ENCODE data around the gene TCAIM. TPM values are rescaled to one million over a fixed set of nuclear protein-coding genes. Genes with fewer than 3 reads are reported as not detected.
A peak's percentile ranks its signal among the peaks of the same experiment; 100 is the strongest.

TCAIM gene
- total and polyA plus RNA-seq, 10 of the 15 experiments (the other 5 are each of a cell fraction or from before 2014, with no cell fraction given), result 14.5 to 22.9 (median 17.8) TPM

- Histone ChIP-seq H3K9ac (ENCODE audit: control insufficient read depth, insufficient read depth, low read length) (no peak overlapping the region), H2AFZ (ENCODE audit: control insufficient read depth, low read depth, low read length) (no peak overlapping the region), H3K79me2 (ENCODE audit: control insufficient read depth, insufficient read depth, low read length) (no peaks in the 10 kb centered on the region), H3K27ac (ENCODE audit: control insufficient read depth, insufficient read depth) (no peak overlapping the region), H3K4me1 (ENCODE audit: control insufficient read depth, insufficient read depth, low read length) (no peaks in the 10 kb centered on the region), H3K4me3 (no peak overlapping the region), H3K4me2 (ENCODE audit: control insufficient read depth, insufficient read depth) (no peak overlapping the region), H4K20me1 (ENCODE audit: control insufficient read depth, insufficient read depth) (no peaks in the 10 kb centered on the region), H3K36me3 (ENCODE audit: control insufficient read depth in 2 of 2, insufficient read depth in 2 of 2, low read length in 1 of 2) (no peaks in the 10 kb centered on the region), H3K9me3 (replicated peaks; ENCODE audit: control insufficient read depth, insufficient read depth, low read length) (no peaks in the 10 kb centered on the region), H3K27me3 (replicated peaks in 1 of 2; ENCODE audit: control insufficient read depth in 2 of 2, insufficient read depth in 2 of 2, low read length in 1 of 2) (no peaks in the 10 kb centered on the region)
- no TSS peak for BruUV-seq (replicated peaks)
- intact Hi-C loops (cut with micrococcal nuclease; ENCODE audit: unreplicated experiment), result loop anchor here (5.0 kb wide), 2 partner anchors 191 to 211 kb away; no protein-coding TSS in a partner anchor
- no peak for FAIRE-seq
- no peak for ATAC-seq
- 23% methylated on average over 3 of the region's 3 CpGs for WGBS (ENCODE audit: insufficient coverage, insufficient replicate concordance, low lambda C conversion rate, missing lambda C conversion rate)
- 0 out of 2 replicates have a peak, but pooled peaks have one; percentile 3 for TF ChIP-seq SPI1 (IDR thresholded peaks at IDR 0.05; ENCODE audit: borderline replicate concordance, insufficient read depth, low read depth, low read length)
- no peak for TF ChIP-seq SUPT20H (IDR thresholded peaks at IDR 0.05; ENCODE audit: borderline replicate concordance, control insufficient read depth, low read depth, low read length)
- in situ Hi-C loops (cut with MboI), result no loop called here
- CTCF ChIA-PET, result interaction anchor here (1.0 to 2.2 kb wide), 5 partner anchors 9 to 208 kb away, joined by 3 to 8 read pairs (median 3); no protein-coding TSS in a partner anchor
- SMC1A ChIA-PET (ENCODE audit: uncharacterized antibody, unreplicated experiment), result interaction anchor here (0.7 kb wide), 1 partner anchor 192 kb away, joined by 3 read pairs; no protein-coding TSS in a partner anchor
- DNase-seq (ENCODE audit: low read depth, low spot score), result no peak
- RAD21 ChIA-PET (ENCODE audit: unreplicated experiment), result interaction anchor here (0.5 to 1.1 kb wide), 4 partner anchors 189 to 620 kb away, joined by 3 read pairs; no protein-coding TSS in a partner anchor
- POLR2A ChIA-PET, result no interaction called here
Measured at GRCh38 chr3:44321335-44321734, 17.2 kb upstream of the TCAIM start.

GRCh38 chr3:44323341-44323955, 15.1 kb upstream of the TCAIM start:
- POLR2A ChIA-PET, result interaction anchor here (0.7 kb wide), 1 partner anchor 188 kb away, joined by 3 read pairs; no protein-coding TSS in a partner anchor
- Histone ChIP-seq H3K27ac (ENCODE audit: control insufficient read depth, insufficient read depth) (no peak overlapping the region), H3K27me3 (replicated peaks in 1 of 2; ENCODE audit: control insufficient read depth in 2 of 2, insufficient read depth in 2 of 2, low read length in 1 of 2) (no peaks in the 10 kb centered on the region), H3K4me3 (no peak overlapping the region), H3K9ac (ENCODE audit: control insufficient read depth, insufficient read depth, low read length) (no peak overlapping the region), H2AFZ (ENCODE audit: control insufficient read depth, low read depth, low read length) (no peak overlapping the region), H3K4me2 (ENCODE audit: control insufficient read depth, insufficient read depth) (no peak overlapping the region), H3K4me1 (ENCODE audit: control insufficient read depth, insufficient read depth, low read length) (no peaks in the 10 kb centered on the region), H3K79me2 (ENCODE audit: control insufficient read depth, insufficient read depth, low read length) (no peaks in the 10 kb centered on the region), H4K20me1 (ENCODE audit: control insufficient read depth, insufficient read depth) (no peaks in the 10 kb centered on the region), H3K9me3 (replicated peaks; ENCODE audit: control insufficient read depth, insufficient read depth, low read length) (no peaks in the 10 kb centered on the region), H3K36me3 (ENCODE audit: control insufficient read depth in 2 of 2, insufficient read depth in 2 of 2, low read length in 1 of 2) (no peaks in the 10 kb centered on the region)
- SMC1A ChIA-PET (ENCODE audit: uncharacterized antibody, unreplicated experiment), result interaction anchor here (0.9 to 1.8 kb wide), 14 partner anchors 9 to 590 kb away, joined by 3 to 9 read pairs (median 3); partner anchors contain the start of gene TCAIM
- intact Hi-C loops (cut with micrococcal nuclease; ENCODE audit: unreplicated experiment), result loop anchor here (2.0 to 5.0 kb wide), 3 partner anchors 189 to 591 kb away; no protein-coding TSS in a partner anchor
- ATAC-seq (peak; percentile 56), DNase-seq (ENCODE audit: low read depth, low spot score) (no peak), FAIRE-seq (peak; percentile 41)
- 3% methylated on average over 4 of the region's 4 CpGs for WGBS (ENCODE audit: insufficient coverage, insufficient replicate concordance, low lambda C conversion rate, missing lambda C conversion rate)
- in situ Hi-C loops (cut with MboI), result no loop called here
- BruUV-seq (replicated peaks), result no TSS peak
- RAD21 ChIA-PET (ENCODE audit: unreplicated experiment), result interaction anchor here (0.7 to 1.7 kb wide), 8 partner anchors 15 to 1142 kb away, joined by 3 to 6 read pairs (median 4); partner anchors contain the start of gene TCAIM
- CTCF ChIA-PET, result interaction anchor here (0.6 to 2.4 kb wide), 19 partner anchors 9 to 511 kb away, joined by 3 to 14 read pairs (median 3); partner anchors contain the start of genes TCAIM and ZNF445
- TF ChIP-seq NBN (IDR thresholded peaks at IDR 0.05) (no peak), SMC3 (IDR thresholded peaks at IDR 0.05; ENCODE audit: borderline replicate concordance, low read length) (peak; percentile 59; the same call in 1 of the 2 replicates), RAD21 (IDR thresholded peaks at IDR 0.05; ENCODE audit: insufficient read depth, low read depth, low read length) (peak; percentile 98), CTCF (IDR thresholded peaks at IDR 0.05 in 2 of 3, conservative IDR thresholded peaks at IDR 0.05 in 1 of 3; ENCODE audit: control insufficient read depth in 2 of 3, extremely low read depth in 1 of 3, insufficient read depth in 1 of 3, low read depth in 3 of 3, low read length in 3 of 3) (peak; percentile 73 to 83 (median 76))

Measured in GM12878 (cell line).